H9 (cell line): ENCODE measurements around the gene PLEKHA4. TPM values are rescaled to one million over a fixed set of nuclear protein-coding genes. Genes with fewer than 3 reads are reported as not detected.
A peak's percentile ranks its signal among the peaks of the same experiment; 100 is the strongest.

Source experiments
- DNase-seq: peaks from one replicate; pipeline ENCODE4 v3.0.0-alpha.2; 2017
- H2AFZ ChIP-seq: one replicate; pipeline ENCODE4 v1.6.1; 2013; ENCODE audit warnings: mild to moderate bottlenecking, low read length, control low read depth, moderate library complexity
- H2AK5ac ChIP-seq: 2 replicates; pipeline ENCODE4 v1.6.1; 2013; ENCODE audit warnings: low read length, control low read depth, mixed read lengths; ENCODE audit not compliant: insufficient read length
- H2BK120ac ChIP-seq: one replicate; pipeline ENCODE4 v1.6.1; 2013; ENCODE audit warnings: low read depth, mild to moderate bottlenecking, low read length, control low read depth, inconsistent platforms; ENCODE audit not compliant: poor library complexity, severe bottlenecking
- H2BK12ac ChIP-seq: 2 replicates; pipeline ENCODE4 v1.6.1; 2013; ENCODE audit warnings: low read length, control low read depth, mixed read lengths, low read depth; ENCODE audit not compliant: insufficient read length
- H2BK15ac ChIP-seq: 2 replicates; pipeline ENCODE4 v1.6.1; 2013; ENCODE audit warnings: low read depth, low read length, control low read depth
- H2BK20ac ChIP-seq: one replicate; pipeline ENCODE4 v1.6.1; 2013; ENCODE audit warnings: low read depth, mild to moderate bottlenecking, low read length, control low read depth, inconsistent platforms; ENCODE audit not compliant: poor library complexity, severe bottlenecking
- H2BK5ac ChIP-seq: 2 replicates; pipeline ENCODE4 v1.6.1; 2013; ENCODE audit warnings: low read length, control low read depth, mixed read lengths; ENCODE audit not compliant: insufficient read length
- H3K14ac ChIP-seq: 2 replicates; pipeline ENCODE4 v1.6.1; 2013; ENCODE audit warnings: low read length, control low read depth; ENCODE audit not compliant: insufficient read depth
- H3K18ac ChIP-seq: 2 replicates; pipeline ENCODE4 v1.6.1; 2013; ENCODE audit warnings: low read depth, mild to moderate bottlenecking, mixed read lengths, low read length, control low read depth; ENCODE audit not compliant: insufficient read length
- H3K23ac ChIP-seq: 2 replicates; pipeline ENCODE4 v1.6.1; 2013; ENCODE audit warnings: low read length, control low read depth, mixed read lengths, low read depth; ENCODE audit not compliant: insufficient read length
- H3K23me2 ChIP-seq: 2 replicates; pipeline ENCODE4 v1.6.1; 2013; ENCODE audit warnings: low read depth, mild to moderate bottlenecking, mixed read lengths, low read length, control low read depth; ENCODE audit not compliant: insufficient read length, poor library complexity, severe bottlenecking
- H3K27ac ChIP-seq: 2 replicates; pipeline ENCODE4 v1.5.1; 2013; ENCODE audit warnings: low read length, control low read depth, mixed read lengths, low read depth; ENCODE audit not compliant: insufficient read length
- H3K27me3 ChIP-seq: 2 replicates; pipeline ENCODE4 v1.6.1; 2013; ENCODE audit warnings: low read length, control low read depth, inconsistent platforms; ENCODE audit not compliant: insufficient read depth
- H3K4ac ChIP-seq: 2 replicates; pipeline ENCODE4 v1.6.1; 2013; ENCODE audit warnings: low read depth, mild to moderate bottlenecking, control low read depth, inconsistent platforms, low read length, moderate library complexity
- H3K4me1 ChIP-seq: 2 replicates; pipeline ENCODE4 v1.6.1; 2013; ENCODE audit warnings: low read length, control low read depth, inconsistent platforms; ENCODE audit not compliant: insufficient read depth
- H3K4me2 ChIP-seq: 2 replicates; pipeline ENCODE4 v1.6.1; 2013; ENCODE audit warnings: low read length, control low read depth, mixed read lengths; ENCODE audit not compliant: insufficient read length, insufficient read depth
- H3K56ac ChIP-seq: 2 replicates; pipeline ENCODE4 v1.6.1; 2013; ENCODE audit warnings: low read depth, mild to moderate bottlenecking, mixed read lengths, low read length, control low read depth; ENCODE audit not compliant: insufficient read length
- H3K79me1 ChIP-seq: 2 replicates; pipeline ENCODE4 v1.6.1; 2013; ENCODE audit warnings: low read depth, mild to moderate bottlenecking, moderate library complexity, low read length, control low read depth, inconsistent platforms; ENCODE audit not compliant: insufficient read depth, poor library complexity, severe bottlenecking
- H3K79me2 ChIP-seq: 2 replicates; pipeline ENCODE4 v1.6.1; 2013; ENCODE audit warnings: low read length, control low read depth, inconsistent platforms; ENCODE audit not compliant: insufficient read depth
- H3K9ac ChIP-seq: 2 replicates; pipeline ENCODE4 v1.6.1; 2013; ENCODE audit warnings: low read length, control low read depth, mixed read lengths; ENCODE audit not compliant: insufficient read length; ENCODE audit errors: extremely low read depth
- H3K9me3 ChIP-seq: one replicate; pipeline ENCODE4 v1.6.1; 2013; ENCODE audit warnings: low read depth, low read length, inconsistent platforms; ENCODE audit not compliant: control insufficient read depth
- H3T11ph ChIP-seq: one replicate; pipeline ENCODE4 v1.6.1; 2013; ENCODE audit warnings: mild to moderate bottlenecking, low read length, control low read depth, inconsistent platforms
- H4K20me1 ChIP-seq: one replicate; pipeline ENCODE4 v1.6.1; 2013; ENCODE audit not compliant: control insufficient read depth, insufficient read length, insufficient read depth
- H4K5ac ChIP-seq: 2 replicates; pipeline ENCODE4 v1.6.1; 2013; ENCODE audit warnings: low read depth, mild to moderate bottlenecking, mixed read lengths, low read length, control low read depth; ENCODE audit not compliant: insufficient read length
- H4K8ac ChIP-seq: replicated peaks from 2 replicates; pipeline ENCODE4 v1.6.1; 2013; ENCODE audit warnings: low read length, control low read depth, mixed read lengths, low read depth; ENCODE audit not compliant: insufficient read length
- H4K91ac ChIP-seq: 2 replicates; pipeline ENCODE4 v1.6.1; 2013; ENCODE audit warnings: low read depth, mild to moderate bottlenecking, moderate library complexity, mixed read lengths, low read length, control low read depth; ENCODE audit not compliant: insufficient read length
- H3K27ac Mint-ChIP-seq, 3 experiments: 2 replicates in 2 of 3; 3 replicates in 1 of 3; pipeline ENCODE4 v1.8.0; 2020 to 2021; ENCODE audit warnings: mixed read lengths in 3 of 3, mild to moderate bottlenecking in 1 of 3, moderate library complexity in 1 of 3
- H3K27me3 Mint-ChIP-seq: 2 replicates; pipeline ENCODE4 v1.8.0; 2021; ENCODE audit warnings: low read depth, mild to moderate bottlenecking, moderate library complexity, mixed read lengths
- H3K36me3 Mint-ChIP-seq, 3 experiments: 2 replicates in 2 of 3; 3 replicates in 1 of 3; pipeline ENCODE4 v1.8.0; 2020 to 2021; ENCODE audit warnings: low read depth in 3 of 3, mixed read lengths in 3 of 3; ENCODE audit not compliant: insufficient read depth in 1 of 3
- H3K4me1 Mint-ChIP-seq, 2 experiments: 2 replicates each; pipeline ENCODE4 v1.8.0; 2020; ENCODE audit warnings: mixed read lengths in 2 of 2
- H3K4me3 Mint-ChIP-seq, 2 experiments: 2 replicates in 1 of 2; 3 replicates in 1 of 2; pipeline ENCODE4 v1.8.0; 2020 to 2021; ENCODE audit warnings: mild to moderate bottlenecking in 2 of 2, mixed read lengths in 2 of 2, moderate library complexity in 1 of 2
- H3K9me3 Mint-ChIP-seq, 2 experiments: 2 replicates in 1 of 2; 3 replicates in 1 of 2; pipeline ENCODE4 v1.8.0; 2020; ENCODE audit warnings: mild to moderate bottlenecking in 2 of 2, mixed read lengths in 2 of 2, moderate library complexity in 1 of 2
- CTCF ChIP-seq: fragments of 200-600 bp; sonication (generic); conservative IDR thresholded peaks from 3 replicates; pipeline ENCODE4 v1.8.0; 2021; ENCODE audit warnings: antibody characterized with exemption, mild to moderate bottlenecking
- WGBS: extraction: QIAGEN DNeasy Blood & Tissue Kit; methylation state at CpG from one replicate; pipeline ENCODE4 v1.1.7; 2013; ENCODE audit warnings: missing lambda C conversion rate, low lambda C conversion rate, mixed read lengths; ENCODE audit not compliant: insufficient read length; ENCODE audit errors: extremely low coverage; 5-methylcytosine and 5-hydroxymethylcytosine counted together
- total RNA-seq: library from RNA; stranded (reverse); gene quantifications from 2 replicates; pipeline ENCODE4 v1.2.1, GENCODE V29; 2021

PLEKHA4 gene
- total RNA-seq, 1 experiment from 2014 or later: 15.3 TPM

- no peaks in the 10 kb centered on the region for H3K79me1 ChIP-seq
- no peaks in the 10 kb centered on the region for H3K9me3 ChIP-seq
- DNase-seq: peak; percentile 94
- no peak overlapping the region for H4K5ac ChIP-seq
- no CpG with 5 or more reads among the region's 39 CpGs for WGBS
- no peak overlapping the region for H3K4ac ChIP-seq
- no peak overlapping the region for H2BK20ac ChIP-seq
- Mint-ChIP-seq H3K36me3 (no peaks in the 10 kb centered on the region), H3K27me3 (peaks cover 20% of the 10 kb centered on the region), H3K4me3 (peak overlapping the region; percentile 58 to 80), H3K27ac (peak overlapping the region; percentile 68 to 98 (median 96)), H3K9me3 (no peaks in the 10 kb centered on the region; a peak in 1 of 5 replicates), H3K4me1 (peaks cover 27 to 42% of the 10 kb centered on the region in 2 experiments)
- H3K4me1 ChIP-seq: no peaks in the 10 kb centered on the region; the same call in 1 of the 2 replicates
- no peak overlapping the region for H4K91ac ChIP-seq
- peaks cover 2% of the 10 kb centered on the region for H4K20me1 ChIP-seq
- TF ChIP-seq CTCF: peak; percentile 29; the same call in 2 of the 3 replicates
- H3K27me3 ChIP-seq: no peaks in the 10 kb centered on the region; the same call in 1 of the 2 replicates
- H3K79me2 ChIP-seq: no peaks in the 10 kb centered on the region
- H4K8ac ChIP-seq: no peak overlapping the region
- no peak overlapping the region for H3T11ph ChIP-seq
- no peak overlapping the region for H3K56ac ChIP-seq
- H2AFZ ChIP-seq: no peak overlapping the region
- no peak overlapping the region for H2BK5ac ChIP-seq
- H3K14ac ChIP-seq: peak overlapping the region; percentile 69; the same call in 1 of the 2 replicates
- peak overlapping the region; percentile 75 for H3K27ac ChIP-seq
- no peak overlapping the region for H2BK120ac ChIP-seq
- H3K4me2 ChIP-seq: peak overlapping the region; percentile 58
- H2BK15ac ChIP-seq: no peak overlapping the region
- peak overlapping the region; percentile 86 for H3K18ac ChIP-seq
- no peak overlapping the region for H2AK5ac ChIP-seq
- H3K23me2 ChIP-seq: peaks cover 7% of the 10 kb centered on the region
- H3K23ac ChIP-seq: no peak overlapping the region
- H3K9ac ChIP-seq: no peak overlapping the region
- H2BK12ac ChIP-seq: no peak overlapping the region
These were observed 56.1 kb downstream of the PLEKHA4 start for GRCh38 chr19:48812094-48812929.
